Activated T-cell treated with anti-CD3 and anti-CD28 coated beads, Interleukin-2, amount 50 U/mL, for 72 hours (primary cell): ENCODE results near the gene DENND2C. TPM values are rescaled to one million over a fixed set of nuclear protein-coding genes. Genes with fewer than 3 reads are reported as not detected.

Experiments used
- ATAC-seq, 2 donors: fragments of 150-1000 bp; cut with Tn5 transposase; replicated peaks in 1 of 2; 2 replicates each; pipeline ENCODE4 v1.10.0; 2021; ENCODE audit warnings: moderate library complexity in 2 of 2, mild to moderate bottlenecking in 1 of 2
- DNase-seq, 2 donors: peaks; one replicate each; pipeline ENCODE4 v3.0.0; 2021 to 2022; ENCODE audit warnings: mixed read lengths in 1 of 2
- H3K27ac Mint-ChIP-seq: one replicate; pipeline ENCODE4 v1.8.0; 2022; ENCODE audit warnings: mild to moderate bottlenecking, moderate library complexity, mixed read lengths
- H3K27me3 Mint-ChIP-seq: one replicate; pipeline ENCODE4 v1.8.0; 2022; ENCODE audit warnings: low read depth, mixed read lengths
- H3K36me3 Mint-ChIP-seq, 2 donors: one replicate each; pipeline ENCODE4 v1.8.0; 2022; ENCODE audit warnings: mixed read lengths in 2 of 2, mild to moderate bottlenecking in 1 of 2; ENCODE audit not compliant: insufficient read depth in 2 of 2
- H3K4me1 Mint-ChIP-seq: one replicate; pipeline ENCODE4 v1.8.0; 2022; ENCODE audit warnings: low read depth, mixed read lengths
- H3K4me3 Mint-ChIP-seq, 2 donors: one replicate each; pipeline ENCODE4 v1.8.0; 2022; ENCODE audit warnings: mild to moderate bottlenecking in 2 of 2, mixed read lengths in 2 of 2, moderate library complexity in 2 of 2
- H3K9me3 Mint-ChIP-seq, 2 donors: one replicate each; pipeline ENCODE4 v1.8.0; 2022; ENCODE audit warnings: mixed read lengths in 2 of 2
- total RNA-seq, 2 donors: library from RNA; stranded (reverse); gene quantifications; one replicate each; pipeline ENCODE4 v1.2.3, GENCODE V29; 2022

DENND2C gene
- total RNA-seq, 2 donors from 2014 or later = 0.88 to 2.2 TPM

DNA sequence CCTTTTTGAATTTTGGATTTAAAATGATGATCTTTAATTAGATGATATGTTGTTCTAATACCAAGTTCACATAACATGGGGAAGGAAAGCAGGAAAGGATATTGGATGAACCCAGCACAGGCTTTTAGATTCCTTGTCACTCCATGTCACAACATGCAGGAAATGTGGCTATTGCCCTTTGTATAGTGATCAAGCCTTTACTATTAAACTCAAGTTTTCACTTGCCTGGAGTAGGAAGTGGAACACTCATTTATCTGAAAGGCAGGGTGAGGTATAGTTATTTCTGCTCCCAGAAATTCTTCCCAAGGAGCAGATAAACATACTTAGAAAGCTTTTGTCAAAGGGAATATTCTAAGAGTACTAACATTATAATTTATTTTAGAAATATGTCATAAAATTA, 51.2 kb downstream of the DENND2C start:
- ATAC-seq (no peak), DNase-seq (no peak)
- no peak overlapping the region for H3K4me3 Mint-ChIP-seq
- no peaks in the 10 kb centered on the region for H3K36me3 Mint-ChIP-seq
- no peak overlapping the region for H3K27ac Mint-ChIP-seq
- peaks cover 7% of the 10 kb centered on the region for H3K27me3 Mint-ChIP-seq
- no peaks in the 10 kb centered on the region for H3K4me1 Mint-ChIP-seq
- no peaks in the 10 kb centered on the region for H3K9me3 Mint-ChIP-seq

DNA sequence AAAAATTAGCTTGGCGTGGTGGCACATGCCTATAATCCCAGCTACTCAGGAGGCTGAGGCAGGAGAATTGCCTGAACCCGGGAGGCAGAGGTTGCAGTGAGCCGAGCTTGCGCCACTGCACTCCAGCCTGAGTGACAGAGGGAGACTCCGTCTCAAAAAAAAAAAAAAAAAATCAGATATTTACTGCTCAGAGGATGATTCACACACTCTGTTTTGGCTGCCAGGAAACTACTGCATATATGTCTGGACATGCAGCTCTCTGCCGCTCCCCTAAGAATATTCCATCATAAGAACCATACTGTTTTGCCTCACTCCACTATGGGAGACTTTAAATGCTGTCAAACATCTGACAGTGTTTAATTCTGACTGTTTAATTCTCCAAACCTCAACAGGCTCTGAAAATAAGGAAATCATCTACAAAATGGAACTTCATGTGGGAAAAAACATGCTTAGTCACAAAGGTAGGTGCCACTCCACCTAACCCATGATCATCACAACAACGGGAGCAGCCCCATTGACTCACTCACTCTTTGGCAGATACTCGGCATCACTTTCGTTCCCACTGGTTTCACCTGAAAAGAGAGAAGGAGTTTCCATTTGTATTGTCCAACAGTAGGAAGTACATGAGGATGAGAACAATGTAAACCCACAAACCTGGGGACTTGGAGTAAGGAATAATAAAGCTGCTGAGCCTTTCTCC, 59.2 kb downstream of the DENND2C start:
- ATAC-seq = no peak
- no peak overlapping the region for H3K27ac Mint-ChIP-seq
- no peaks in the 10 kb centered on the region for H3K9me3 Mint-ChIP-seq
- no peak overlapping the region for H3K4me3 Mint-ChIP-seq
- H3K36me3 Mint-ChIP-seq = no peaks in the 10 kb centered on the region
- H3K4me1 Mint-ChIP-seq = no peaks in the 10 kb centered on the region
- DNase-seq = no peak
- no peaks in the 10 kb centered on the region for H3K27me3 Mint-ChIP-seq

DNA sequence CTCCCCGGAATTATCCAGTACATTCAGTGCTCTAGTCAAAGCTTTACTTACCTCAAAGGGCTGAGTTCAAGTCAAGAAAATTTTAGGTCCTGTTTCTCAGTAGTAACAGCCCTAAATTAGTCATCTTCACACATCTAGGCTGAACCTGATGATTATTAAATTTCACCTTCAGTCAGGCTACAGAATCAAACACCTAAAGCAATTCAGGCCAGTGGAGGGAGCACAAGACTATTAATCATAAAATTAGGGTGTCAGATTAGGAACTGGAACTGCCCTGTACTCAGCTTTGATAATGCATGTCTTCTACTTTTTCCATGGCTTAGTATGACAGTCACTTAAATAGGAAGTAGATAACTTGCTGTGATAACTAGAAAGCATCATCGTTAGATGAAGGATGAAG, 60.0 kb downstream of the DENND2C start:
- H3K27ac Mint-ChIP-seq = no peak overlapping the region
- H3K36me3 Mint-ChIP-seq = no peaks in the 10 kb centered on the region
- no peaks in the 10 kb centered on the region for H3K4me1 Mint-ChIP-seq
- no peak for DNase-seq
- no peak for ATAC-seq
- peaks cover 2% of the 10 kb centered on the region for H3K27me3 Mint-ChIP-seq
- H3K9me3 Mint-ChIP-seq = no peaks in the 10 kb centered on the region
- H3K4me3 Mint-ChIP-seq = no peak overlapping the region

DNA sequence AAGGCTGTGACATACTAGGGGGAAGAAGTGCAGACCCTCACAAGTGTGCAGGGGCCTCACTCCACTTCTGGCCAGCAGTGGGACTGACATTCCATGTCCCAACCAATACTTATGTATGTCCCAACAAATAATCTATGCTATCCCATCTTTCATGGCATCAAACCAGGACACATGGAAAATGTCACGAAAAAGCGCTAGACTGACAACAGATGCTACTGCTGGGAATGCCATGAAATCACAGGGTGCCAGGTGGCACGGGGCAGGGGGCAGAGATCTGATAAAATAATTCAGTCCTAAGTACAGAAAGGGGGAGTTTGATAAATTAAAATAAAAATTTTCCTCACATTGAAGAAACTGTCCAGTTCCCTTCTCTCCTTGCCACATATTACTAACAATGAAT, 60.8 kb downstream of the DENND2C start:
- ATAC-seq = no peak
- no peak for DNase-seq
- Mint-ChIP-seq H3K27ac (no peak overlapping the region), H3K36me3 (no peaks in the 10 kb centered on the region), H3K27me3 (peaks cover 6% of the 10 kb centered on the region), H3K4me3 (no peak overlapping the region), H3K4me1 (no peaks in the 10 kb centered on the region), H3K9me3 (no peaks in the 10 kb centered on the region)

DNA sequence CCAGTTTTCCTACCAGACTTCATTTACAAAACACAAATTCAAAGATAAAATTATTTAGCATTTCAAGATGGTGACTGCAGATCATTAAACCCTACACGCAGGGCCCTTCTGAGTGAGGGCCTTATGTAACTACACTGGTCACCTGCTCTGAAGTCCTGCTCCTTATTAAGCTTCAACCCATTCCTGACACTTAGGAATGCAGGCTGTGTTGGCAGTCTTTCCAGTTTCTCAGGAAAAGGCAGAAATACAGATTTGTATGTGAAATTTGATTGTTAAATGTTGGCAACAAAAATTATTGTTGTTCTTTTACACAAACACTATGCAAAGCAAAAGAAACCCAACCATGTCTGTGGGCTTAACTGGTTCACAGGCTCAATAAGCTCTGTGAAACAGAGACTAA, 62.6 kb downstream of the DENND2C start:
- peaks cover 6% of the 10 kb centered on the region for H3K27me3 Mint-ChIP-seq
- no peaks in the 10 kb centered on the region for H3K4me1 Mint-ChIP-seq
- no peaks in the 10 kb centered on the region for H3K36me3 Mint-ChIP-seq
- DNase-seq (no peak), ATAC-seq (no peak)
- no peak overlapping the region for H3K4me3 Mint-ChIP-seq
- no peaks in the 10 kb centered on the region for H3K9me3 Mint-ChIP-seq
- no peak overlapping the region for H3K27ac Mint-ChIP-seq

DNA sequence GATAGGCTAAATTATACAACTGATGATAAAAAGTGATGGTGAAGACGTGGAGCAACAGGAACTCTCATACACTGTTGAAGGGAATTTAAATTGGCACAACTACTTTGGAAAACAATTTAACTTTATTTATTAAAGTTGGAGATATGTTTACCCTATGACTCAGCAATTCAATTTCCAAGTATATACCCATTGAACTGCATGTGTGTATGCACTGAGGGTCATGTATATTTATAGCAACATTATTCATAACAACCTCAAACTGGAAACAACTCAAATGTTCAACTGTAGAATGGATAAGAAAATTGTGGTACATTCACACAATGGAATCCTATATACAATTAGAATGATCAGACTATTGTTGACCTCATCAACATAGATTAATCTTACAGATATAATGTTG, 71.9 kb downstream of the DENND2C start:
- no peak for ATAC-seq
- Mint-ChIP-seq H3K36me3 (no peaks in the 10 kb centered on the region), H3K4me3 (no peak overlapping the region), H3K27me3 (no peaks in the 10 kb centered on the region), H3K9me3 (no peaks in the 10 kb centered on the region), H3K27ac (no peak overlapping the region), H3K4me1 (no peaks in the 10 kb centered on the region)
- no peak for DNase-seq

DNA sequence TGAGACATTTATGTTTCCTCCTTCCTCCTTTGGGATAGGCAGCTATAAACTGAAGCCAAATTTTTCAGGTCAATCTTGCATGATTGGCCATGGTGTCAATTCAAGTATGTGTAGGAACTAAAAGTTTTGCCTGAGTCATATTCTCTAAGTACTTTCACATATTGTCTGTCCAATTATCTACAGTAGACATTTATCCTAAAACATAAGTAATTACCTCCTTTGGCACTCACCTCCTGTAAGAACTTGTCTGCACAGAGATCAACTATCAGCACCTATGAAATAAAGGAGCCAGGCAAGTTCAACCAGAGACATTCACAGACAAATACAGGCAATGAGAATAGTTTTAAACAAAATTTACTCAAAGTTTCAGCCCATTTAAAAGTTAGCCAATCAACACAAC, 74.2 kb downstream of the DENND2C start:
- no peak for ATAC-seq
- Mint-ChIP-seq H3K36me3 (no peaks in the 10 kb centered on the region), H3K9me3 (no peaks in the 10 kb centered on the region)

DNA sequence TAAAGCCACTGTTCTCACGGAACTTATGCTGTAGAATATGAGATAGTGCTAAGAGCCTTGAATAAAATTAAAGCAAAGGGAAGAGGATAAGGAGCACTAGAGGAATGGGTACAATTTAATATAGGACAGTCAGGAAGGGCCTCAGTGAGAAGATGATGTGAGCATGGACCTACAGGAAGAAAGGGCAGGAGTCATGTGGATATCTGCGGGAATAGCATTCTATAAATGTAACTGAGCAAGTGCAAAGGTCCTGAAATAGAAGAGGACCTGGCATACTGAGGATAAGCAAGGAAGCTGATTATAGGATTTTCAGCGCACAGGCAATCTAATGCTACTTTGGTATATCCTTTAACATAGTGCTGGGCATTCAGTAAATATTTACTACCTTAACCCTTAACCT, 75.8 kb downstream of the DENND2C start:
- no peaks in the 10 kb centered on the region for H3K4me1 Mint-ChIP-seq
- H3K4me3 Mint-ChIP-seq = no peak overlapping the region
- ATAC-seq = no peak
- H3K27ac Mint-ChIP-seq = no peak overlapping the region
- no peaks in the 10 kb centered on the region for H3K27me3 Mint-ChIP-seq
- DNase-seq = no peak
- no peaks in the 10 kb centered on the region for H3K9me3 Mint-ChIP-seq
- no peaks in the 10 kb centered on the region for H3K36me3 Mint-ChIP-seq

More for the DNA sequence above, 74.2 kb downstream of the DENND2C start:
- DNase-seq = no peak
- no peak overlapping the region for H3K27ac Mint-ChIP-seq
- H3K4me3 Mint-ChIP-seq = no peak overlapping the region
- no peaks in the 10 kb centered on the region for H3K4me1 Mint-ChIP-seq
- H3K27me3 Mint-ChIP-seq = no peaks in the 10 kb centered on the region

DNA sequence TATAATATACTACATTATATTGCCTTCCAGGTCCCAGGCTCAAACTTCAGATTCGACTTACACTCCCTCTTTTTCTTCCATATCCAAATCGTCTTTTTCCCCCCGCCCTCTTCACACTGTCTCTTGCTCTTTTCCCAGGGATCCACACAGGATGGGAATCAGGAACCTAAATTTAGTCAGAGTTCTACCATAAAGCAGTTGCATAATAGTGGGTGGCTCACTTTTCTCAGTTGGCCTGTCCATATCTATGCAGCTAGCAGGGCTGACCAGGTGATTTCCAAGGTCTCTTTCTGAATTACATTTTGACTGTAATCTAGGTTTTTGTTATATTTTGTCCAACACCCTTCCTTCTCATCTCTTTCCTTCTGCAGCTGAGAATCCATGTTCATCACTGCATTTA, 80.7 kb downstream of the DENND2C start:
- no peaks in the 10 kb centered on the region for H3K27me3 Mint-ChIP-seq
- H3K4me3 Mint-ChIP-seq = no peak overlapping the region
- no peaks in the 10 kb centered on the region for H3K9me3 Mint-ChIP-seq
- H3K36me3 Mint-ChIP-seq = no peaks in the 10 kb centered on the region
- H3K27ac Mint-ChIP-seq = no peak overlapping the region
- DNase-seq (no peak), ATAC-seq (no peak)
- H3K4me1 Mint-ChIP-seq = no peaks in the 10 kb centered on the region

DNA sequence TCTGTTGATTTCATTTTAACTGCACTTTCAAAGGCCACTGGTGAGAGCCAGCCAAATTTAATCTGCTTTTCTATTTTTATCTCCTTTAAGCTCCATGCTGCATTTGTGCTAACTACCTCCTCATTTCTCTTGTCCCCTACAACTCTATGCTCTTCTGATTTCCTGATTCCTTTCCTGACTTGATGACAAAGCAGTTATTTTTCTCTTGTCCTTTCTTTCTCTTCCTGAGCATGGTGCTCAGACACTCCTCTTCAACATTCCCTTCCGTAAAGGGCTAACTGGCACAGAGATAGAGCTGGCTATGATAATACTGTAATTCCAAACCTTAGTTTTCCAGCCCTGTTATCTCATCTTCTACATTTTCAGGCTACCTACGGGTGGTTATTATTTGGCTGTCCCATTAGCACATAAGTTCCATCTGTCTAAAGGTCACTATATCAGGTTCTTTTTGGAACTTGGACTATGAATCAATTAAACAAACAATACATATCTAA, 81.6 kb downstream of the DENND2C start:
- H3K4me1 Mint-ChIP-seq = no peaks in the 10 kb centered on the region
- no peak for DNase-seq
- H3K27ac Mint-ChIP-seq = no peak overlapping the region
- no peaks in the 10 kb centered on the region for H3K9me3 Mint-ChIP-seq
- H3K36me3 Mint-ChIP-seq = peaks cover 0 to 2% of the 10 kb centered on the region in 2 donors
- H3K4me3 Mint-ChIP-seq = no peak overlapping the region
- ATAC-seq = no peak
- no peaks in the 10 kb centered on the region for H3K27me3 Mint-ChIP-seq

DNA sequence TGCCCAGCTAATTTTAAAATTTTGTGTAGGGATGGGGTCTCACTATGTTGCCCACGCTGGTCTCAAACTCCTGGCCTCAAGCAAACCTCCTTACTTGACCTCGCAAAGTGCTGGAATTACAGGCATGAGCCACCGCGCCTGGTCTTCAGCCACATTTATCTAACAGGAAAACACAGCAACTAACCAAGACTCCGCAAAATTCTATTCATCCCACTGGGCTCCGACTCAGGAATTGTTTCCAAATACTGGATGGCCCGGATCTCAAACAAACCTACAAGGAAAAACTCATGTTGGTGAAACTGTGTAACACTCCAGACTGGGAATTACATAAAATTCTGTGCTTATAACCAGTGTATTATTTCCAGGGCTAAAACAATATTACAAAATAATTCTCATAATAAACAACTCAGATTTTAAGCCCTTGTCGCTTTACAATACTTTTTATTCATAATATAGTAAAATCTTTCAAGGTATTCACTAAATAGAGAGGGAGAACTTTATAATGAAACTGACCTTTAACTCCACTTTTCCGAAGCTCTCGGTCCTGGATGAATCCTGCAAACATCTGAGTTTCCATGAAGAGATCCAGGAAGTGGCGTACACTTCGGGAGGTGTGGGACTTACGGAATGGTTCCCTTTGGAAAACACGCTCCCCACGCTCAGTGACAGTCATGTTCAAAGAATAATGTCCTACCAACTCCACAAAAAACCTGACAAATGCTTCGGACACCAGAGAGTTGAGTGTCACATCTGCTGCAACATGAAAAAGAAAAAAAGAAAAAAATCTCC, 82.5 kb downstream of the DENND2C start:
- no peak for DNase-seq
- Mint-ChIP-seq H3K27me3 (no peaks in the 10 kb centered on the region), H3K27ac (no peak overlapping the region), H3K36me3 (peaks cover 0 to 3% of the 10 kb centered on the region in 2 donors), H3K9me3 (peaks cover 0 to under 1% of the 10 kb centered on the region in 2 donors), H3K4me1 (peaks cover 4% of the 10 kb centered on the region), H3K4me3 (no peak overlapping the region)
- no peak for ATAC-seq

DNA sequence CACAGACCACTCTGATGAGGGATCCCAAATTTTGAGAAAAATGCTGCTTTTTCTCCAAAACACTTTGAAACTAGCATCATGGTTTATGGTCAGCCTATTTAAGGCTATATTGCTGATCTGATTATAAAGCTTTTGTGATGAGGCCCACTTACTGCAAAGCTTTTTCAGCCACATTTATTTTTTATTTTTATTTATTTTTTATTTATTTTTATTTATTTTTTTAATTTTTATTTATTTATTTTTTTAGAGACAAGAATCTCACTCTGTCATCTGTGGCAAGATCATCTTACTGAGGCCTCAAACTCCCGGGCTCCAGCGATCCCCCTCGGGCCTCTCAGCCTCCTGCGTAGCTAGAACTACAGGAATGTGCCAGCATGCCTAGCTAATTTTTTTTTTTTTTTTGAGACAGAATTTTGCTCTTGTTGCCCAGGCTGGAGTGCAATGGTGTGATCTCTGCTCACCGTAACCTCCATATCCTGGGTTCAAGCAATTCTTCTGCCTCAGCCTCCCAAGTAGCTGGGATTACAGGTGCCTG, 83.3 kb downstream of the DENND2C start:
- no peak overlapping the region for H3K27ac Mint-ChIP-seq
- peaks cover 12% of the 10 kb centered on the region for H3K4me1 Mint-ChIP-seq
- H3K36me3 Mint-ChIP-seq = peaks cover 2 to 5% of the 10 kb centered on the region in 2 donors
- H3K9me3 Mint-ChIP-seq = peaks cover 0 to 3% of the 10 kb centered on the region in 2 donors
- no peaks in the 10 kb centered on the region for H3K27me3 Mint-ChIP-seq
- no peak overlapping the region for H3K4me3 Mint-ChIP-seq
- no peak for ATAC-seq
- no peak for DNase-seq

DNA sequence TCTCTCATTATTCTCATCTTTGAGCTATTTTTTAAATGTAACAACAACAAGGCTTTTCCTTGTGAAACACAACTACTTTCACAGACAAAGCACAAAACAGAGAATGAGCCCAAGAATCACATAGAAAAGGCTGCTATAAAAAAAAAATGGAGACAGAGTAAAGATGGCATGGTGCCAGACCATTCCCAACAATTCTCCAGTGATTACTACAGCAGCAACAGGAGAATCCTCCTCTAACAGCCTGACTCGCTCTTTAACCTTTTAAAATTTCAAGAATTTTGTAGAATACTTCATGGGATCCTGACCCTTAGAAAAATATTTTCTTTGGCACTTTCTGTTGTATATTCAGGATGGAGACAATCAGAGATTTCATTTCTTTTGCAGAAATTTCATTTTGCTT, 84.6 kb downstream of the DENND2C start:
- Mint-ChIP-seq H3K4me3 (no peak overlapping the region), H3K36me3 (peaks cover 2 to 7% of the 10 kb centered on the region in 2 donors), H3K27me3 (no peaks in the 10 kb centered on the region), H3K9me3 (peaks cover 0 to 3% of the 10 kb centered on the region in 2 donors), H3K4me1 (peaks cover 12% of the 10 kb centered on the region), H3K27ac (no peak overlapping the region)
- DNase-seq (no peak), ATAC-seq (no peak)
